GM12801 (cell line): Measurements from ENCODE around the gene HERC5.

ENCODE experiments used
- TF ChIP-seq, protein P1 (sequence below): IDR thresholded peaks from one replicate; pipeline ENCODE4 v1.5.1; 2011; ENCODE audit warnings: control low read depth; ENCODE audit not compliant: insufficient read length; ENCODE audit errors: extremely low read depth

The HERC5 gene

DNA sequence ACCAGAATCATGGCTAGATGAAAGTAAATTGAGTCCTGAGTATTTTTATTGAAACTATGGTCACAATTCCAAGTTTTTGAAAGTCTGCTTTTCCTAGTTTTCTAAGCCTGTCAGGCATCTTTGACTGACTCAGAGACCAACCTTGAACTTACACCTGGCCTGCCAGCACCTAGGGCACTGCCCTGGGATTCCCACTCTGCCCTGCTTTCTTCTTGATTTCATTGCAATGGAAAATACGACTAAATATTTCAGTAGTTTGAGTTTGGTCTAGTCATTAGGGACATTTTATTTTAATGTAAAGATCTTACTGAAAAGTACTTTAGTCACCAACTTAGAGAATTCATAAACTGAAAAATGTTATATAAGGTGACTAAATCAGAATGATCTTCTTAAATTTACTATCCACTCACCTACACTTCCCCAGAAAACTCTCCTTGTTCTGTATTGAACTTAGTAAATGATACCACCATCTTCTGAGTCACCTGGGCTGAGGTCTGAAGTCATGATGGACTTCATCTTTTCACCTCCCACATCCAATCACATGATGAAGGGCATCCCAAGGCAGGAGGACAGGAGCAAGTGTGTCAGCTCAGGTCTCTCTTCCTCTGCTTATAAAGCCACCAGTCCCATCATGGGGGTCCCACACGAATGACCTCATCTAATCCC, 78.3 kb downstream of the HERC5 start:
- TF ChIP-seq, protein P1, sequence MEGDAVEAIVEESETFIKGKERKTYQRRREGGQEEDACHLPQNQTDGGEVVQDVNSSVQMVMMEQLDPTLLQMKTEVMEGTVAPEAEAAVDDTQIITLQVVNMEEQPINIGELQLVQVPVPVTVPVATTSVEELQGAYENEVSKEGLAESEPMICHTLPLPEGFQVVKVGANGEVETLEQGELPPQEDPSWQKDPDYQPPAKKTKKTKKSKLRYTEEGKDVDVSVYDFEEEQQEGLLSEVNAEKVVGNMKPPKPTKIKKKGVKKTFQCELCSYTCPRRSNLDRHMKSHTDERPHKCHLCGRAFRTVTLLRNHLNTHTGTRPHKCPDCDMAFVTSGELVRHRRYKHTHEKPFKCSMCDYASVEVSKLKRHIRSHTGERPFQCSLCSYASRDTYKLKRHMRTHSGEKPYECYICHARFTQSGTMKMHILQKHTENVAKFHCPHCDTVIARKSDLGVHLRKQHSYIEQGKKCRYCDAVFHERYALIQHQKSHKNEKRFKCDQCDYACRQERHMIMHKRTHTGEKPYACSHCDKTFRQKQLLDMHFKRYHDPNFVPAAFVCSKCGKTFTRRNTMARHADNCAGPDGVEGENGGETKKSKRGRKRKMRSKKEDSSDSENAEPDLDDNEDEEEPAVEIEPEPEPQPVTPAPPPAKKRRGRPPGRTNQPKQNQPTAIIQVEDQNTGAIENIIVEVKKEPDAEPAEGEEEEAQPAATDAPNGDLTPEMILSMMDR = no peak

GRCh38 chr4:88537709-88538108, 80.8 kb downstream of the HERC5 start:
- TF ChIP-seq, protein P1 = no peak

DNA sequence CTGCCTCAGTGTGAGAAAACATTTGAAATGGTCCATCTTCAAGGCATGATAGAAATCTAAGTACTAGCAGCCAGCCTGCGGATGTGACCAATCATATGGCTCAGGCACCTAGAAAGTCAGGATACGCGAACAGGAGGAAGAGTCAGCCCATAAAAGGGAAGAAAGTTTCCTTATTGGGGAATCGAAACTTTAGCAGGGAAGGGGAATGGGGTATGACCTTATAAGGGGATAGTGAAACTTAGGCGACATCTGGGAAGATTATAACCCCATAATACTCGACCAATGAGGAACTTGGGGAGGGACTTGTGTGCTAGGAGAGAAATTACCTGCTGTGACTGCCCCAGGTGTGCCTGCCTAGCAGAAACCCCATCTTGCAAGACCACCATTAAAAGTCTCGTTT, 92.9 kb downstream of the HERC5 start:
- TF ChIP-seq, protein P1 = no peak
